GM12873 (cell line): Measurements from ENCODE around the gene ERC2.

Source experiments
- TF ChIP-seq, protein P1 (sequence below): IDR thresholded peaks from 2 replicates; pipeline ENCODE4 v1.5.1; 2012; ENCODE audit warnings: low read depth, mild to moderate bottlenecking, moderate library complexity, low read length, control low read depth; ENCODE audit not compliant: insufficient read depth; ENCODE audit errors: missing control alignments

Gene ERC2

DNA sequence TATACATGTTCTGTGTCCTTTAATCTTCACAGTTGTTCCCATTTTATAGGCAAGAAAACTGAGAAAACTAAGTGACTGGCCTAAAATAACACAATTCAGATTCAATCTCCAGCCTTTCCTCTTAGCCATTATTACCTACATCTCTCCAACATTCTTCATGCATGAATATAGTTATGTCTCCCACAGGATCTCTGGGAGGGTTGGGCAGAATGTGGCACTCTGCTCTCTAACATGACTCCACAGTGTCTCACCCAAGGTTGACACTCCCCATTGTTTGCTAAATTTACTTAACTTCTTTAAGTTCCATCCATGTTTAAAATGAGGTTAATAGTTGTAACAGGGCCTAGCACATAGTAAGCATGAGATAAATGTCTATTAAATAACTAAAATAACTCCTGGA is 276.3 kb downstream of the ERC2 start:
- TF ChIP-seq, protein P1, sequence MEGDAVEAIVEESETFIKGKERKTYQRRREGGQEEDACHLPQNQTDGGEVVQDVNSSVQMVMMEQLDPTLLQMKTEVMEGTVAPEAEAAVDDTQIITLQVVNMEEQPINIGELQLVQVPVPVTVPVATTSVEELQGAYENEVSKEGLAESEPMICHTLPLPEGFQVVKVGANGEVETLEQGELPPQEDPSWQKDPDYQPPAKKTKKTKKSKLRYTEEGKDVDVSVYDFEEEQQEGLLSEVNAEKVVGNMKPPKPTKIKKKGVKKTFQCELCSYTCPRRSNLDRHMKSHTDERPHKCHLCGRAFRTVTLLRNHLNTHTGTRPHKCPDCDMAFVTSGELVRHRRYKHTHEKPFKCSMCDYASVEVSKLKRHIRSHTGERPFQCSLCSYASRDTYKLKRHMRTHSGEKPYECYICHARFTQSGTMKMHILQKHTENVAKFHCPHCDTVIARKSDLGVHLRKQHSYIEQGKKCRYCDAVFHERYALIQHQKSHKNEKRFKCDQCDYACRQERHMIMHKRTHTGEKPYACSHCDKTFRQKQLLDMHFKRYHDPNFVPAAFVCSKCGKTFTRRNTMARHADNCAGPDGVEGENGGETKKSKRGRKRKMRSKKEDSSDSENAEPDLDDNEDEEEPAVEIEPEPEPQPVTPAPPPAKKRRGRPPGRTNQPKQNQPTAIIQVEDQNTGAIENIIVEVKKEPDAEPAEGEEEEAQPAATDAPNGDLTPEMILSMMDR, result no peak

DNA sequence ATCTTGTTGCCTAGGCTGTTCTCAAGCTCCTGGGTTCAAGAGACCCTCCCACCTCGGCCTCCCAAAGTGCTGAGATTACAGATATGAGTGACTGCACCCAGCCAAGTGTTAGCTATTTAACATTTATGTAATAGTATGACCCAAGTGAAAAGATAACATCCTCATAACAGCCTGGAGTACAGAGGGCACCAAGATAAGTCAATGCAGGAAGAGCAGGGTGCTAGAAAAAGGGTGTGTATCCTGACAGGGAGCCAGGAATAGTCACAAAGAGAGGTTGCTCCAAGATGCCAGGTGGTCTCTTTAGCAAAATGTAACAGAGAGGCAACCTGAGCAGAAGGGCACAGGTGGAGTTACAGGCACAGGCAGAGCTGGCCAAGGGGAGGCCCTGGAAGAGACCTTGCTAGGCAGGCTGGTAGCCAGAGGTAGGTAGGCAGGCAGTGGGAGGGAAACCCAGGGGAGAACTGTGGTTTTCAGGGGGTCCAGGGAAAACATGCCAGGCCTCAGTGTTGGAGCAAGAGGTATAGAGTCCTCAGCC is 277.4 kb downstream of the ERC2 start:
- TF ChIP-seq, protein P1, result no peak

DNA sequence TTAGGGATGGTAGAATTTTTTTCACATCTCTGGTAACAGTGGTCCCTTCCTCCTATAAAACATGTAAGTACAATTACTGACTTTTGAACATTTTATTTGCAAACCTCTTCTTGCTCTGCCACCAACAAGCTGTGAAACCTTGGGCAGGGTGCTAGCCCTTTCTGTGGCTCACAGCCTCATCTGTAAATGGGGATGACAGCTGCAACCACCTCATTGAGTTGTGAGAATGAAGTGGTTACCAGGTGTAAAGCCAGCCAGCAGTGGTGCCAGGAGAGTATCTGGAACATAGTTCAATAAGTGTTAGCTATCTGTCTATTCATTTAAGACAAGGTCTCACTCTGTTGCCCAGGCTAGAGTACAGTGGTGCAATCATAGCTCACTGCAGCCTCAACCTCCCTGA is 278.1 kb downstream of the ERC2 start:
- TF ChIP-seq, protein P1, result no peak

DNA sequence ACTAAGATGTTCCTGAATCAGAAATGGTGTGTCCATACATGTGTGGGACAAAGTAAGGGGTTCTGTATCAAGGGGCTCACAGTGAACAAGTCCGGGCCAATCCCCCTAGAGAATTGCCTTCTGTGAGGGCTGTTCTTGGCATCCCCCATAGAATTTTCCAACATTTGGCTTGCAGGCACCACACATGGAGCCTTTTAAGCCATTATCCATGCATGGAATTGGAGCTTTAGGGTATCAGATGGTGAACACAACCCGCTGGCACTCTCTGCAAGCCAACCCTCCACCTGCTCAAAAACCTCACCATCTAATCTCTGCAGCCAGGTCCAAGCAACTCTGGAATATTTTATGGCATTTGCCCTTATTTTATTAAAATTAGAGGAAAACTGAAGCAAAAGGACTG is 278.7 kb downstream of the ERC2 start:
- TF ChIP-seq, protein P1, result no peak

DNA sequence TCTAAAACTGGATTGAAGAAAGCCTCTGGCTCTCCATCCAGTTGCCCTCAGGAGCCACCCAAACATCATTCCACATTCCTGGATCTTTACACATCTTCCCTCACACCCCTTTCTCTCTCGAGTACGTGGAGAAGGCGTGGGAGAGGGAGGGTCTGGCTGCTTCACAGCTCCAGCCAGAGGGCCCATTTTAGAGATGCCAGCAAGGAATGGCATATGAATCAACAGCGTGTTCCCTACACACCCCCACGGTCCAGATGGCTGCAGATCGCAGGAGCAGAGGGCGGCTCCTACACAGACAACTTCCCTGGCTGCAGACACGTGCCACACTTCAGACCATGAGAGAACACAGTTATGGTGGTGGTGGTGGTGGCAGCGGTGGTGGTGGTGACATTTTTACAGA is 280.1 kb downstream of the ERC2 start:
- TF ChIP-seq, protein P1, result no peak

DNA sequence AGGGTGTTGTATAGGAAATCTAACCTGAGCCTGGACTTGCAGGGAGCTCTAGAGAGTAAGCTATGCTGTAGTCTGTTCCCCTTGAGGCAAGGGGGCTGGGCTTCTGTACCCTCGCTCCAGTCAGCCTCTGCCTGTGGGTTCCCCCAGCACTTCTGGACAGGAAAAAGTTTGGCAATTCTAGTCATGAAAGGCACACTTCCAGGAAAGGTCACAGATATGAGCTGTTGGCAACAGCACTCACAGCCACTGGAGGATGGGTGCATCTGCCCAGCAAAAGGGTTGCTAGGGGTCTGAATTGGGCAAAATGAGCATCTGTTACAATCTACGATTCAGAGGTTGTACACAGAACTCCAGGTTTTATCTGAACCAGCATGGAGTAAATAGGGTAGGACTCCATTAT is 281.2 kb downstream of the ERC2 start:
- TF ChIP-seq, protein P1, result no peak

DNA sequence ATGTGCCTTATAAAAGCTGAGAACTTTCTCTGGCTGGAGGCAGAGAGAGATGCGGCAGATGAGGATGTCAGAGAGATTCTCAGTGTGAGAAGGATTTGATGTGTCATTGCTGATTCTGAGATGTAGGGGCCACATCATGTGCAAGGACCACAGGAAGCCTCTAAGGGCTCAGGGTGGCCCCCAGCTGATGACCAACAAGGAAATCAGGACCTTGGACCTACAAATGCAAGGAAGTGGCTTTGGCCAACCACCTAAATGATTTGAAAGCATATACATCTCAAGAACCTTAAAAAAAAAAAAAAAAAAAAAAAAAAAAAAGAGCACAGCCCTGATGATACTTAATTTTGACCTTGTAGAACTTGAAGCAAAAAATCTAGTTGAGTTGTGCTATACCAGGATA is 282.4 kb downstream of the ERC2 start:
- TF ChIP-seq, protein P1, result no peak
